ENCODE data around the gene SOAT1.
"Not testable (repeated sequence)": the region's sequence is repeated elsewhere in the genome, so short reads cannot be mapped to it uniquely, and the experiment has no call there.

SOAT1 gene

DNA sequence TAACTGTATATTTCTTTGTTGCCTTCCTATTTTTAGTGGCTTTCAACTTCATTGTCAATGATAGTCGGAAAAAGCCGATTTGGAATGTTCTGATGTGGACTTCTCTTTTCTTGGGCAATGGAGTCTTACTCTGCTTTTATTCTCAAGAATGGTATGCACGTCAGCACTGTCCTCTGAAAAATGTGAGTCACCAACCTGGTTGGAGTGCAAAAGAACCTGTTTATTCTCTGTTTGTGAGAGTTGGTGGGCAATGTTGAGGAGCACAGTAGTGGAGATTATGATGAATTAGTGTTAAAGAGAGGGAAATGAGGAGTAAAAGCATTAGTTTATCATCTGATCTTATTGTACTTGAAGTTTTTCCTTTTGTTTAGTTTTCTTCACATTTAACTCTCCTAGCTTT lies 57.7 kb downstream of the SOAT1 start:
- no peak for TF ChIP-seq CTCF (IDR thresholded peaks at IDR 0.05; ENCODE audit: insufficient read depth, low read length, missing control alignments)
- POLR2A ChIA-PET: no interaction called here

GRCh38 chr1:179352236-179352635 lies 58.6 kb downstream of the SOAT1 start:
- ChIA-PET POLR2A (no interaction called here), CTCF (interaction anchor here (0.8 to 2.7 kb wide), 5 partner anchors 10 to 813 kb away, joined by 3 to 12 read pairs (median 4); no protein-coding TSS in a partner anchor)
- DNase-seq (ENCODE audit: low read depth, low spot score): no peak

More for the DNA sequence above, 57.7 kb downstream of the SOAT1 start:
- H3K4me3 ChIP-seq (ENCODE audit: low read depth, low read length): no peak overlapping the region
- DNase-seq (ENCODE audit: low read depth, low spot score): no peak
- CTCF ChIA-PET: interaction anchor here (1.1 to 2.6 kb wide), 3 partner anchors 11 to 99 kb away, joined by 3 to 12 read pairs (median 3); no protein-coding TSS in a partner anchor

GRCh38 chr1:179353546-179353945 lies 59.9 kb downstream of the SOAT1 start:
- POLR2A ChIA-PET: no interaction called here
- TF ChIP-seq CTCF (IDR thresholded peaks at IDR 0.05; ENCODE audit: insufficient read depth, low read length, missing control alignments): no peak
- no peak overlapping the region for H3K4me3 ChIP-seq (ENCODE audit: low read depth, low read length)

More at GRCh38 chr1:179352236-179352635, 58.6 kb downstream of the SOAT1 start:
- H3K4me3 ChIP-seq (ENCODE audit: low read depth, low read length): no peak overlapping the region
- no peak for TF ChIP-seq CTCF (IDR thresholded peaks at IDR 0.05; ENCODE audit: insufficient read depth, low read length, missing control alignments)

DNA sequence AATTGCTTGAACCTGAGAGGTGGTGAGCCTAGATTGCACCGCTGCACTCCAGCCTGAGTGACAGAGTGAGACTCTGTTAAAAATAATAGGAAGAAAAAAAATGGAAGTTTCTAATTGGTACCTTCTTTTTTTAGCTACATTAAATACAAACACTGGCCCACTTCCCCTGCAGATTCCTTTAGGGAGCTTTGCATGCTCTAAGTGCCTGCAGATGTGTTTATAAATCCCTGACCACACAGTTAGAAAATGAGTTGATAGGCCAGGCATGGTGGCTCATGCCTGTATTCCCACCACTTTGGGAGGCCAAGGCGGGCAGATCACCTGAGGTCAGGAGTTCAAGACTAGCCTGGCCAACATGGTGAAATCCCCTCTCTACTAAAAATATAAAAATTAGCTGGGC lies 68.0 kb downstream of the SOAT1 start:
- CTCF ChIA-PET: interaction anchor here (0.6 to 2.1 kb wide), 3 partner anchors 10 to 283 kb away, joined by 3 to 6 read pairs (median 3); no protein-coding TSS in a partner anchor
- H3K4me3 ChIP-seq (ENCODE audit: low read depth, low read length); POLR2A ChIA-PET; DNase-seq (ENCODE audit: low read depth, low spot score): not testable (repeated sequence)

More at GRCh38 chr1:179353546-179353945, 59.9 kb downstream of the SOAT1 start:
- DNase-seq (ENCODE audit: low read depth, low spot score): peak; percentile 23
- CTCF ChIA-PET: interaction anchor here (2.6 to 2.7 kb wide), 2 partner anchors 17 to 102 kb away, joined by 11 to 12 read pairs; no protein-coding TSS in a partner anchor

DNA sequence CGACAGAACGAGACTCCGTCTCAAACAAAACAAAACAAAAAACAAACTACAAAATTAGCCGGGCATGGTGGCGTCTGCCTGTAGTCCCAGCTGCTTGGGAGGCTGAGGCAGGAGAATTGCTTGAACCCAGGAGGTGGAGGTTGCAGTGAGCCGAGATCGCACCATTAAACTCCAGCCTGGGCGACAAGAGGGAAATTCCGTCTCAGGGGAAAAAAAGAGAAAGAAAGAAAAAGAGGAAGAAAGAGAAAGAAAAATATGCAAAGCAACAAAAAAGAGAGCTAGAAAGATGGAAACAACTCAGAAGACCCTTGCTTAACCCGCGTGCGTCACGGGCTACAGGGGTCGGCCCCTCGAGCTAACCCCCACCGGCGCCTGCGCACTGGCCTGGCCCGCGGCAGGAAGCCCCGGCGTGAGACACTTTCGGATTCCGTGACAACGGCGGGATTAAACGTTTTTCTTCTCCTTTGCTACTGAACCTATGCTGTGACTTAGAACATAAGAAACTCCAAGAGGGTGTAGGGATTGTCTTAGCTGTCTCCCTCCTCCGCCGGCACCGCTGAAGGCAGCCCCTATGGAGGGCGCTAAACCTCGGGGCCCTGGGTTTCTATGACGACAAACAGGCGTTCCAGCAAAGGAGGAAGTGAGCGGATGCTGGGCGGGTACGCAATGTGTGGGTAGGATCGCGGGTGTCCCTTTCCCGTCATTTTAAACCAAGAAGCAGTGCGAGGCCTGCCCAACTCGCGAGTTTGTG lies 71.9 kb downstream of the SOAT1 start, which contains the start of gene AXDND1:
Gene AXDND1, plus strand, starts transcription at position 630 of the 751 bp plus-strand sequence. CDS start 539 bp downstream, outside the sequence.
- no peak for TF ChIP-seq CTCF (IDR thresholded peaks at IDR 0.05; ENCODE audit: insufficient read depth, low read length, missing control alignments)
- POLR2A ChIA-PET: interaction anchor here (0.6 kb wide), 1 partner anchor 115 kb away, joined by 3 read pairs; no protein-coding TSS in a partner anchor
- CTCF ChIA-PET: interaction anchor here (0.6 to 8.4 kb wide), 7 partner anchors 9 to 287 kb away, joined by 3 to 159 read pairs (median 4); partner anchors contain the start of gene SOAT1

DNA sequence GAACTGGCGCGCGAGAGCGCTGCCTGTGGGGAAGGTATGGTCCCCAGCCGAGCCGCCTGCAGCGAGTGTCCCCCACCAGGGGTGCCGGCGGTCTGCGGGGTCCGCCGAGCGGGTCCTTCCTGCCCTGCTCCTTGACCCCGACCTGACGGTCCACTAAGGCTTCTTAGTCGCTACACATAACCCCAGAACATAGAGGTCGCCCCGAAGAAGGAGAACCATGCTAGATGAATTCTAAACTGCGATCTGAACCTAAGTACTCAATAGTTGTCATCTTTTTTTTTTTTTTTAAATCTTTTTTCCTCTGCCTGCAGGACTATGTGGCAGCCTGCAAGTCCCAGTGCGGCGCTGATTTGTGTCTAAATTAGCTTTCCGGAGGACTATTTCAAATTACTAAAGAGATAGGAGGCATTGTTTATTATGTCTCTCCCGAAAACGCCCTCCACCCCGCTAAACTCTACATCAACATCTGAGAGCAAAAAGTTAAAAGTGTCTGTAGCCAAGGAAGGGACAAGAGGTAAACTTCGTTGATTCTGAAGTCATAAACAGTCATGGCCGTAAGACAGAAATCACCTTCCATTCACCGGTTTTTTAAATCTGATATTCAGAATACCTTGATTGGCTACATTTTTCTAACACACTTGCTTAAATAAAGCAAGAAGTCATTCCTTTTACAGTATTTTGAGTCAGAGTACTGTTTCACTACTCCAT lies 72.7 kb downstream of the SOAT1 start:
- TF ChIP-seq CTCF (IDR thresholded peaks at IDR 0.05; ENCODE audit: insufficient read depth, low read length, missing control alignments): no peak
- ChIA-PET CTCF (interaction anchor here (1.0 to 8.4 kb wide), 5 partner anchors 10 to 288 kb away, joined by 3 to 159 read pairs (median 5); partner anchors contain the start of gene SOAT1), POLR2A (no interaction called here)
- peak overlapping the region; percentile 84 for H3K4me3 ChIP-seq (ENCODE audit: low read depth, low read length)
- DNase-seq (ENCODE audit: low read depth, low spot score): no peak

More for the DNA sequence above, 71.9 kb downstream of the SOAT1 start, which contains the start of gene AXDND1:
- no peak for DNase-seq (ENCODE audit: low read depth, low spot score)
- peak within 1 kb of the TSS; percentile 84 for H3K4me3 ChIP-seq (ENCODE audit: low read depth, low read length)

Data from AG04449 (cell line).